Measurements from ENCODE around the gene ITGA2B.
"Not testable (repeated sequence)": the region's sequence is repeated elsewhere in the genome, so short reads cannot be mapped to it uniquely, and the experiment has no call there.

ITGA2B gene

DNA sequence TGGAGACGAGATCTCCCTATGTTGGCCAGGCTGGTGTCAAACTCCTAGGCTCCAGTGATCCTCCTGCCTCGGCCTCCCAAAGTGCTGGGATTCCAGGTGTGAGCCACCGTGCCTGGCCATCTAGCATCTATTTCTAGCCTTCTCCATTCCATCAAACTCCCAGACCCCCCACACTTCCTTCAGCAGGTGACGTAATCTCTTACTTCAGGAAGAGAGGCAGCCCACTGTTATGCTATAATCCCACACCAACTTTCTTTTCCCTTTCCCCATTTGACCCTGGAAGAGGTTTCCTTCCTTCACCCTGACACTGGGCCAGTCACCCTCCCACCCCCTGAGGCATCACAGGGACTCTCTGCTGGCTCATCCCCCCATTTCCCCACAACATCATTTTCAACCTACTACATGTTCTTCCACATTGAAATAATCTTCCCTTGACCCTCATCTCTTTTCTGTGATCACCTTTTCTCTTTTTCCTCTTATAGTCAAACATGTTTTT is 7.6 kb downstream of the ITGA2B start:
- no CpG with 5 or more reads among the region's 4 CpGs for WGBS (ENCODE audit: insufficient coverage, insufficient read length)
- H3K9me3 ChIP-seq (ENCODE audit: control insufficient read depth, insufficient read depth, low read length), result no peaks in the 10 kb centered on the region
- no peak overlapping the region for H3K4me3 ChIP-seq (ENCODE audit: low read length)
- H3K36me3 ChIP-seq (ENCODE audit: control insufficient read depth, insufficient read depth, low read length), result no peaks in the 10 kb centered on the region
- peaks cover 6% of the 10 kb centered on the region for H3K27me3 ChIP-seq (ENCODE audit: control insufficient read depth, insufficient read depth, low read length)
- DNase-seq (ENCODE audit: low read depth, low spot score), result no peak
- H3K4me1 ChIP-seq (ENCODE audit: control insufficient read depth, insufficient read depth, low read length), result no peaks in the 10 kb centered on the region
- no peak overlapping the region for H3K27ac ChIP-seq (ENCODE audit: low read length)

DNA sequence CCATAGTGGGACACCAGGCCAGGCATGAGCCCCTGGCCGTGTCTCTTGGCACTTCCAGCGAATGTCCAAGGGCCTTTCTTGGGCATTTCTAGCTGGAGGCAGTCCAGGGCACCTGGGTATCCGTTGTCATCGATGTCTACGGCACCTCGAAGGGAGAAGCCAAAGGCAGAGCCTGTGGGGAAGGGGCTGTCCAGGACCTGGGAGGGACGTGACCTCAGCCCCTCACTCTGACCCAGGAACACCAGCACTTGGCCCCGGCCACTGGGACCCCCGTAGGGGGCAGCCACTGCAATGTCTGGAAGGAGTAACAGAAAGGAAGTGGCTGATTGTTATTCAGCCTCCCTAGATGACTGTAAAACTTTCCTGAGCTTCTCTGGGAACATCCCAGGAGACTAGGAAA is 8.7 kb downstream of the ITGA2B start:
- Histone ChIP-seq H3K9me3 (ENCODE audit: control insufficient read depth, insufficient read depth, low read length) (no peaks in the 10 kb centered on the region), H3K36me3 (ENCODE audit: control insufficient read depth, insufficient read depth, low read length) (no peaks in the 10 kb centered on the region)
- WGBS (ENCODE audit: insufficient coverage, insufficient read length), result no CpG with 5 or more reads among the region's 9 CpGs

DNA sequence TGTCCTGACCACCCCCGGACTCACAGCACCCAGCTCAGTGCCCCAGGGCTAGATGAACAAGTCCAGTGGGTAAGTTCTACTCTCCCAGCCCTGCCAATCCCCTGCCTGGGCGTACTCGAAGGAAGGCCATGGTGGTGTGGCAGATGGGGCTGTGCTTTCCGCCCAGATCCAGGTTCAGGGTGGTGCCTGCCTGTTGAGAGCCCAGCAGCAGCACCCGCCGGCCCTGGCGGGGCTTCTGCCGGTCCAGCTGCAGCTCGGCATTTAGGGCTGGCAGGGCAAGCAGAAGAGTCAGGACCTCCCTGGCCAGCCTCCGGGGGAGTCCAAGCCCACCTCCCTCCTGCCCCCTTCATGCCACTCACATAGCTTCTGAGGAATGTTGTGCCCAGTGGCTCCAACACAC is 9.6 kb downstream of the ITGA2B start:
- H3K4me3 ChIP-seq (ENCODE audit: low read length), result no peak overlapping the region
- no peak overlapping the region for H3K27ac ChIP-seq (ENCODE audit: low read length)
- peaks cover 3% of the 10 kb centered on the region; the same call in 1 of the 2 replicates for H3K4me1 ChIP-seq (ENCODE audit: control insufficient read depth, insufficient read depth, low read length)
- no CpG with 5 or more reads among the region's 10 CpGs for WGBS (ENCODE audit: insufficient coverage, insufficient read length)
- H3K27me3 ChIP-seq (ENCODE audit: control insufficient read depth, insufficient read depth, low read length), result peaks cover 6% of the 10 kb centered on the region
- no peak for DNase-seq (ENCODE audit: low read depth, low spot score)
- H3K9me3 ChIP-seq (ENCODE audit: control insufficient read depth, insufficient read depth, low read length), result no peaks in the 10 kb centered on the region
- no peaks in the 10 kb centered on the region for H3K36me3 ChIP-seq (ENCODE audit: control insufficient read depth, insufficient read depth, low read length)

More for the DNA sequence above, 8.7 kb downstream of the ITGA2B start:
- H3K4me3 ChIP-seq (ENCODE audit: low read length), result no peak overlapping the region
- H3K27ac ChIP-seq (ENCODE audit: low read length), result no peak overlapping the region
- peaks cover 6% of the 10 kb centered on the region for H3K27me3 ChIP-seq (ENCODE audit: control insufficient read depth, insufficient read depth, low read length)
- H3K4me1 ChIP-seq (ENCODE audit: control insufficient read depth, insufficient read depth, low read length), result no peaks in the 10 kb centered on the region
- DNase-seq (ENCODE audit: low read depth, low spot score), result no peak

DNA sequence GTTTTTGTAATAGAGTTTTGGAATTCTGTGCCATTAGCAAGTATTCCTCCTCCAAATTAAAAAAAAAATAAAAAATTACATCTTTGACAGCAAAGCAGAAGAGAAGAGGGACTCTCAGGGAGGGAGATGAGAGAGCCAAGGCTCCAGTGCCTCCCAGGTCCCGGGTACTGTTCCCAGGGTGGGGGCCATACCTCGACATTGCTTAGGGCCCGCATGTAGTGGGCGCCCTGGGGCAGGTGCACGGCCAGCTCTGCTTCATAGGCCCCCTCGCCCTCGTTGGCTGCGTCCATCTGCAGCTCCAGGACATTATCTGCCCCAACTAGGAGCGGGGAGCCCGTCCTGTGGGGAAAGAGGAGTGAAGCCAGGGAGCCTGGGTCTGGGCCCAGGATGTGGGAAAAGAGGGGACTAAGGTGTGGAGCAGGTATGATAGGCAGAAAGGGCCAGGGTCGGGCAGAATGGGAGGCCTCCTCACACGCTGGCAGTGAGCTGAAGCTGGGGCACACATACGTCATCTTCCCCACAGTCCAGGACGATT is 11.2 kb downstream of the ITGA2B start:
- Histone ChIP-seq H3K4me3 (ENCODE audit: low read length) (no peak overlapping the region), H3K9me3 (ENCODE audit: control insufficient read depth, insufficient read depth, low read length) (no peaks in the 10 kb centered on the region), H3K36me3 (ENCODE audit: control insufficient read depth, insufficient read depth, low read length) (no peaks in the 10 kb centered on the region), H3K27ac (ENCODE audit: low read length) (no peak overlapping the region), H3K4me1 (ENCODE audit: control insufficient read depth, insufficient read depth, low read length) (peaks cover 5% of the 10 kb centered on the region; the same call in 1 of the 2 replicates), H3K27me3 (ENCODE audit: control insufficient read depth, insufficient read depth, low read length) (no peaks in the 10 kb centered on the region; the same call in 1 of the 2 replicates)
- DNase-seq (ENCODE audit: low read depth, low spot score), result no peak
- no CpG with 5 or more reads among the region's 14 CpGs for WGBS (ENCODE audit: insufficient coverage, insufficient read length)

DNA sequence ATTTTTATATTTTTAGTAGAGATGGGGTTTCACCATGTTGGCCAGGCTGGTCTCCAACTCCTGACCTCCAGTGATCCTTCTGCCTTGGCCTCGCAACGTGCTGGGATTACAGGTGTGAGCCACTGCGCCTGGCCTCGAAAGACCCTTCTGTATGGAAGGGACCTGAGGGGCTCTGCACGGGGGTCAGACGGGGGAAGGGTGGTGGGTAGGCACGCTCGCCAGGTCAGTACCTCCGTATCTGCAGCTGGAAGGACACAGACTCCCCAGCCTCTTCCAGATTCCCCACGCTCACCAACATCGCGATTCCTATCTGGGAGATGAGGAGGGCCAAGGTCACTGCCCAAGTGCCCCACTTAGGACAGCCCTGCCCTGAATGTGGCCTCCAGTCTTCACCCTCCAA is 12.7 kb downstream of the ITGA2B start:
- Histone ChIP-seq H3K27me3 (ENCODE audit: control insufficient read depth, insufficient read depth, low read length) (no peaks in the 10 kb centered on the region), H3K4me3 (ENCODE audit: low read length) (no peak overlapping the region), H3K36me3 (ENCODE audit: control insufficient read depth, insufficient read depth, low read length) (no peaks in the 10 kb centered on the region), H3K4me1 (ENCODE audit: control insufficient read depth, insufficient read depth, low read length) (peaks cover 5% of the 10 kb centered on the region; the same call in 1 of the 2 replicates), H3K9me3 (ENCODE audit: control insufficient read depth, insufficient read depth, low read length) (no peaks in the 10 kb centered on the region), H3K27ac (ENCODE audit: low read length) (no peak overlapping the region)
- DNase-seq (ENCODE audit: low read depth, low spot score), result no peak
- WGBS (ENCODE audit: insufficient coverage, insufficient read length), result no CpG with 5 or more reads among the region's 12 CpGs

DNA sequence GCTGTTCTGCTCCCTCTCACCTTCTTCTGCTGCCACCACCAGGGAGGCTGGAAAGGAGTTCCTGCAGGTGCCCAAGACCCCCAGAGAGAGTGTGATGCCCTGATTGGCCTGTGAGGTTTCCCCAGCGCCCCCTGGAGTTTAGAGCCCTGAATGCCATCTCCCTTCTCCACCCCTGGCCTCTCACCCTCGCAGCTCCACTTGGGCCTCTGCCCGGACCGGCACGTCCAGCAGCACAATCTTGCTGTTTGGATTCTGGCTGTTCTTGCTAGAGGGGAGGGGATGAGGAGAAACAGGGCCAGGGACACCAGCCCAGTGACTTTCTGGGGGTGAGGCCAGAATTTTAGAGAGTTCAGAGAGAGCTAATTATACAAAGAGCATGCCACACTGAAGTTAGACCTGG is 13.3 kb downstream of the ITGA2B start:
- Histone ChIP-seq H3K36me3 (ENCODE audit: control insufficient read depth, insufficient read depth, low read length) (no peaks in the 10 kb centered on the region), H3K27ac (ENCODE audit: low read length) (no peak overlapping the region), H3K9me3 (ENCODE audit: control insufficient read depth, insufficient read depth, low read length) (no peaks in the 10 kb centered on the region), H3K27me3 (ENCODE audit: control insufficient read depth, insufficient read depth, low read length) (no peaks in the 10 kb centered on the region), H3K4me3 (ENCODE audit: low read length) (no peak overlapping the region), H3K4me1 (ENCODE audit: control insufficient read depth, insufficient read depth, low read length) (peaks cover 5% of the 10 kb centered on the region; the same call in 1 of the 2 replicates)
- DNase-seq (ENCODE audit: low read depth, low spot score), result no peak
- WGBS (ENCODE audit: insufficient coverage, insufficient read length), result no CpG with 5 or more reads among the region's 5 CpGs

DNA sequence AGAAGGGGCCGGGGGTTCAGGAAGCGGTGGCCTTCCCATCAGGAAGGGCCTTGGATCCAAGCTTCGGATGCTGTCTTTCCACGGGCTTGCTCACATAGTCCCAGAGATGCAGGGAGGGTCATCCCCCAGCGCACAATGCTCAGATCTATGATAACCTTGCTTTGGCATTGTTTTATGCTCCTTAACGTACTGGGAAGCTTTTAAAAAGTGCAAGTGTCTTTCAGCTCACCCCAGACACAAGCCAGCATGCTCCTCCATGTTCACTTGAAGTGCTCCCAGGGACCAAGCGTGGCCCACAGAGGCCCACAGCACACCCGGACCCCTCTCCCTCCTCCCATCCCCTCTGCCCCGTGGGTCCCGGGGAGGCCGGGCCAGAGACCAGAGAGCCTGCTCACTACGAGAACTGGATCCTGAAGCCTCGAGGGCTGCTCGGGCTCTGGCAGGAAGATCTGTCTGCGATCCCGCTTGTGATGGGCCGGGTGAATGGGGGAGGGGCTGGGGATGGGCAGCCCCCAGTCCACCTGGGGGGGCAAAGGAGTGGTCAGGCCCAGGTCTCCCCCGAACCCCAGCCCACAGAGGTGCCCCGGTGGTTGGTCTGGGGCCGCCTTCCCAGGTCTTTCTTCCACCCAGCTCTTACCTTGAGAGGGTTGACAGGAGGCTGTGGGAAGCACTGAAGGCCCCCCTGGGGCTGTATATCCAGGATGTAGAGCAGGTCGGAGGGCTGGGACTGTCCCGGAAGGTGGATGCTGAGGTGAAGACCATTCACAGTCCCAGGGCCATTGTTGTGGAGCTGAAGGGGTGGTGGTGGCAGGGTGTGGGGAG is 14.0 kb downstream of the ITGA2B start:
- Histone ChIP-seq H3K27me3 (ENCODE audit: control insufficient read depth, insufficient read depth, low read length) (no peaks in the 10 kb centered on the region), H3K36me3 (ENCODE audit: control insufficient read depth, insufficient read depth, low read length) (no peaks in the 10 kb centered on the region), H3K9me3 (ENCODE audit: control insufficient read depth, insufficient read depth, low read length) (no peaks in the 10 kb centered on the region), H3K4me1 (ENCODE audit: control insufficient read depth, insufficient read depth, low read length) (peaks cover 5% of the 10 kb centered on the region; the same call in 1 of the 2 replicates), H3K4me3 (ENCODE audit: low read length) (no peak overlapping the region; the same call in 1 of the 2 replicates), H3K27ac (ENCODE audit: low read length) (no peak overlapping the region)
- WGBS (ENCODE audit: insufficient coverage, insufficient read length), result no CpG with 5 or more reads among the region's 22 CpGs
- no peak for DNase-seq (ENCODE audit: low read depth, low spot score)

DNA sequence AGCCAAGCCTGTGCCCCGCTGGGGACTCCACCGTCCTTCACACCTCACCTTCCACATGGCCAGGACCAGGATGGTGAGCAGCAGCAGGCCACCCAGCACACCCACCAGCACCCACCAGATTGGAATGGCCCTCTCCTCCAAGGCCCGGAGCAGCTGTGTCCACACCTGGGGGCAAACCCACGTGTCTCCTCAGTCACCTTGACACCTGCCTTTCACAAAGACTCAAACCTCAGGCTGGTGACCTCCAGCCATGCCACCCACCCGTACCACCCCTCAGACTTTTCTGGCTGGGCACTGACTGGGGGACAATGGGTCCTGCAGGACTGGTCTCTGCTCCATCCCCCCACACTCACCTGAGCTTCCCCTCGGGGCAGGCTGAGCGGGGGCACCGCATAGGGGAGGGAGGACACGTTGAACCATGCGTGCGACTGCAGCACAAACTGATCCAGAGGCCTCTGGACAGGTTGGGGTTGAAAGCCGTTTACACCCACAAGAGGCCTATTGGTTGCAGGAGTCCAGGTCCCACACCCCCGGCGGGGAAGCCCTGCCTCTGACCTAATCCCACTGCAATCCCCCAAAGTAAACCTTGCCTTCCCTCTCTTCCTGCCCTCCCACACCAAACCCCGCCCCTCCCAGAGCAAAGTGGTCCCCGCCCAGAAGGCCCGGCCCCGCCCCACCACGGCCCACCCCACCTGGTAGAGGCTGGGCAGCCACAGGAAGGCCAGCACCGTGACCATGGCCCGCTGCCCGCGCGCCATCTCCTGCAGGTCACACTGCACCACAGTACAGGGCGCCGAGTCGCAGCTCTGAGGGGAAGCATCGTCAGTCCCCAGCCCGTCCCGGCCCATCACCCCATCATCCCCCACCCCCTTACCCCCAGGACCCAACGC is 14.9 kb downstream of the ITGA2B start:
- H3K27me3 ChIP-seq (ENCODE audit: control insufficient read depth, insufficient read depth, low read length), result no peaks in the 10 kb centered on the region
- H3K4me3 ChIP-seq (ENCODE audit: low read length), result no peak overlapping the region; the same call in 1 of the 2 replicates
- H3K9me3 ChIP-seq (ENCODE audit: control insufficient read depth, insufficient read depth, low read length), result no peaks in the 10 kb centered on the region
- H3K27ac ChIP-seq (ENCODE audit: low read length), result no peak overlapping the region
- DNase-seq (ENCODE audit: low read depth, low spot score), result peak; percentile 71
- H3K36me3 ChIP-seq (ENCODE audit: control insufficient read depth, insufficient read depth, low read length), result no peaks in the 10 kb centered on the region
- no CpG with 5 or more reads among the region's 31 CpGs for WGBS (ENCODE audit: insufficient coverage, insufficient read length)
- H3K4me1 ChIP-seq (ENCODE audit: control insufficient read depth, insufficient read depth, low read length), result peaks cover 5% of the 10 kb centered on the region; the same call in 1 of the 2 replicates

DNA sequence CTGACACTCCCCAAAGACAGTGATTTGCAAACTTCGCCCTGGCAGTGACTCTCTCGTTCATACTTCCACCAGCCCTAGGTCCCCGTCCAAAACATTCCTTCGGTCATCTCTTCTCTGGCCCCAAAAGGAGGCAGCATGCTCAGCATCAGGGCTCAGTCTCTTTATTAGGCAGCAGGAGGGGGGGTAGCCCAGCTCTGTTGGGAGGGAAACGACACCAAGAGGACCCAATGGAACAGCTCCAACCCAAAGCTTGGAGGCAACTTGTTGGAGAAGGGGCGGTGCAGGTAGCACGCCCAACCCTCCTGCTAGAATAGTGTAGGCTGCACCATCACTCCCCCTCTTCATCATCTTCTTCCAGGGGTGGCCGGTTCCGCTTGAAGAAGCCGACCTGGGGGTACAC is 17.4 kb downstream of the ITGA2B start:
- Histone ChIP-seq H3K4me3 (ENCODE audit: low read length) (no peak overlapping the region), H3K36me3 (ENCODE audit: control insufficient read depth, insufficient read depth, low read length) (no peaks in the 10 kb centered on the region), H3K9me3 (ENCODE audit: control insufficient read depth, insufficient read depth, low read length) (no peaks in the 10 kb centered on the region), H3K4me1 (ENCODE audit: control insufficient read depth, insufficient read depth, low read length) (peaks cover 5% of the 10 kb centered on the region; the same call in 1 of the 2 replicates), H3K27me3 (ENCODE audit: control insufficient read depth, insufficient read depth, low read length) (no peaks in the 10 kb centered on the region), H3K27ac (ENCODE audit: low read length) (no peak overlapping the region)
- WGBS (ENCODE audit: insufficient coverage, insufficient read length), result no CpG with 5 or more reads among the region's 10 CpGs
- no peak for DNase-seq (ENCODE audit: low read depth, low spot score)

DNA sequence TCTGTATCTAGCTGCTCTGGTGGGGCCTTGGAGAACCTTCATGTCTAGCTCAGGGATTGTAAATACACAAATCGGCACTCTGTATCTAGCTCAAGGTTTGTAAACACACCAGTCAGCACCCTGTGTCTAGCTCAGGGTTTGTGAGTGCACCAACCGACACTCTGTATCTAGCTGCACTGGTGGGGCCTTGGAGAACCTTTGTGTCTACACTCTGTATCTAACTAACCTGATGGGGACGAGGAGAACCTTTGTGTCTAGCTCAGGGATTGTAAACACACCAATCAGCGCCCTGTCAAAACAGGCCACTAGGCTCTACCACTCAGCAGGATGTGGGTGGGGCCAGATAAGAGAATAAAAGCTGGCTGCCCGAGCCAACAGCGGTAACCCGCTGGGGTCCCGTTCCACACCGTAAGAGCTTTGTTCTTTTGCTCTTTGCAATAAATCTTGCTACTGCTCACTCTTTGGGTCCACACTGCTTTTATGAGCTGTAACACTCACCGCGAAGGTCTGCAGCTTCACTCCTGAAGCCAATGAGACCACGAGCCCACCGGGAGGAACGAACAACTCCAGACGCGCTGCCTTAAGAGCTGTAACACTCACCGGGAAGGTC is 19.9 kb downstream of the ITGA2B start:
- not testable (repeated sequence) for DNase-seq (ENCODE audit: low read depth, low spot score); H3K36me3 ChIP-seq (ENCODE audit: control insufficient read depth, insufficient read depth, low read length); H3K27me3 ChIP-seq (ENCODE audit: control insufficient read depth, insufficient read depth, low read length); H3K4me3 ChIP-seq (ENCODE audit: low read length); H3K4me1 ChIP-seq (ENCODE audit: control insufficient read depth, insufficient read depth, low read length); H3K9me3 ChIP-seq (ENCODE audit: control insufficient read depth, insufficient read depth, low read length); H3K27ac ChIP-seq (ENCODE audit: low read length)
- WGBS (ENCODE audit: insufficient coverage, insufficient read length), result no CpG with 5 or more reads among the region's 17 CpGs

All from iPS DF 6.9 (cell line).